HL-60 (cell line): ENCODE data around the gene ATP8A2.
"Not testable (repeated sequence)": the region's sequence is repeated elsewhere in the genome, so short reads cannot be mapped to it uniquely, and the experiment has no call there.

ENCODE experiments used
- DNase-seq, 2 experiments: peaks; one replicate each; pipeline ENCODE4 v3.0.0-alpha.2; 2010 to 2020; ENCODE audit warnings: low read depth in 1 of 2, low spot score in 1 of 2
- H3K27ac ChIP-seq: fragments of 250-450 bp; sonication (Bioruptor Pico); replicated peaks from 2 replicates; pipeline ENCODE4 v1.5.1; 2020; ENCODE audit warnings: mild to moderate bottlenecking, moderate library complexity
- H3K27me3 ChIP-seq: fragments of 250-450 bp; sonication (Bioruptor Pico); 2 replicates; pipeline ENCODE4 v1.5.1; 2021; ENCODE audit warnings: mild to moderate bottlenecking, moderate library complexity; ENCODE audit not compliant: insufficient read depth, poor library complexity, severe bottlenecking
- H3K4me3 ChIP-seq: replicated peaks from 2 replicates; pipeline ENCODE4 v1.5.1; 2011; ENCODE audit warnings: mild to moderate bottlenecking, control low read depth, low read length; ENCODE audit not compliant: insufficient read depth
- GABPA ChIP-seq: IDR thresholded peaks from 2 replicates; pipeline ENCODE4 v1.6.1; 2012; ENCODE audit warnings: low read depth
- POLR2AphosphoS5 ChIP-seq: IDR thresholded peaks from 2 replicates; pipeline ENCODE4 v1.6.1; 2012; ENCODE audit warnings: low read depth
- SPI1 ChIP-seq: IDR thresholded peaks from 2 replicates; pipeline ENCODE4 v1.6.1; 2012; ENCODE audit warnings: low read depth, mild to moderate bottlenecking, borderline replicate concordance
- TF ChIP-seq, protein P1 (sequence below): IDR thresholded peaks from one replicate; pipeline ENCODE4 v1.5.1; 2011; ENCODE audit warnings: low read length, control low read depth, inconsistent platforms; ENCODE audit not compliant: insufficient read depth
- TF ChIP-seq, protein P2 (sequence below): IDR thresholded peaks from 2 replicates; pipeline ENCODE4 v1.6.1; 2012; ENCODE audit warnings: low read depth; ENCODE audit not compliant: insufficient replicate concordance

ATP8A2 gene

DNA sequence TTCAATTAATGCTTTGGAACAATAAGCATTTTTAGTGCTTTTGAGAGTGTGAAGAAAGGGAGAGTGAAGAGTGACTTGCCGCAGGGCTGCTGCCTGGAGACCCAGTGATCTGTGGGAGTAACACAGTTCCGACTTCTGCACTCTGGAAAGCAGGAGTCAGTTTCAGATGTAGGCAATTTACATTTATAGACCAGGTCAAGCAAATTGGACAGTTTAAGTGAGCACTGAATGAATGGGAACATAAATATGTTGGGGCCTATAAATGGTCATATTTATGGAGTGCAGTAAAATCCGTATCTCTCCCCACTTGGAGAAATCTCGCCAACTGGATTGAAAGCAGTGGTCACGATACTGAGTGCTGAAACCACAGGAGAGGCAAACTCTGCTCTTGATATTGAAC lies 689.5 kb downstream of the ATP8A2 start:
- H3K27me3 ChIP-seq: no peaks in the 10 kb centered on the region
- no peak for DNase-seq
- H3K27ac ChIP-seq: no peak overlapping the region
- no peak overlapping the region for H3K4me3 ChIP-seq
- TF ChIP-seq, protein P1, sequence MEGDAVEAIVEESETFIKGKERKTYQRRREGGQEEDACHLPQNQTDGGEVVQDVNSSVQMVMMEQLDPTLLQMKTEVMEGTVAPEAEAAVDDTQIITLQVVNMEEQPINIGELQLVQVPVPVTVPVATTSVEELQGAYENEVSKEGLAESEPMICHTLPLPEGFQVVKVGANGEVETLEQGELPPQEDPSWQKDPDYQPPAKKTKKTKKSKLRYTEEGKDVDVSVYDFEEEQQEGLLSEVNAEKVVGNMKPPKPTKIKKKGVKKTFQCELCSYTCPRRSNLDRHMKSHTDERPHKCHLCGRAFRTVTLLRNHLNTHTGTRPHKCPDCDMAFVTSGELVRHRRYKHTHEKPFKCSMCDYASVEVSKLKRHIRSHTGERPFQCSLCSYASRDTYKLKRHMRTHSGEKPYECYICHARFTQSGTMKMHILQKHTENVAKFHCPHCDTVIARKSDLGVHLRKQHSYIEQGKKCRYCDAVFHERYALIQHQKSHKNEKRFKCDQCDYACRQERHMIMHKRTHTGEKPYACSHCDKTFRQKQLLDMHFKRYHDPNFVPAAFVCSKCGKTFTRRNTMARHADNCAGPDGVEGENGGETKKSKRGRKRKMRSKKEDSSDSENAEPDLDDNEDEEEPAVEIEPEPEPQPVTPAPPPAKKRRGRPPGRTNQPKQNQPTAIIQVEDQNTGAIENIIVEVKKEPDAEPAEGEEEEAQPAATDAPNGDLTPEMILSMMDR: no peak
- no peak for TF ChIP-seq POLR2AphosphoS5
- no peak for TF ChIP-seq GABPA
- TF ChIP-seq, protein P2, sequence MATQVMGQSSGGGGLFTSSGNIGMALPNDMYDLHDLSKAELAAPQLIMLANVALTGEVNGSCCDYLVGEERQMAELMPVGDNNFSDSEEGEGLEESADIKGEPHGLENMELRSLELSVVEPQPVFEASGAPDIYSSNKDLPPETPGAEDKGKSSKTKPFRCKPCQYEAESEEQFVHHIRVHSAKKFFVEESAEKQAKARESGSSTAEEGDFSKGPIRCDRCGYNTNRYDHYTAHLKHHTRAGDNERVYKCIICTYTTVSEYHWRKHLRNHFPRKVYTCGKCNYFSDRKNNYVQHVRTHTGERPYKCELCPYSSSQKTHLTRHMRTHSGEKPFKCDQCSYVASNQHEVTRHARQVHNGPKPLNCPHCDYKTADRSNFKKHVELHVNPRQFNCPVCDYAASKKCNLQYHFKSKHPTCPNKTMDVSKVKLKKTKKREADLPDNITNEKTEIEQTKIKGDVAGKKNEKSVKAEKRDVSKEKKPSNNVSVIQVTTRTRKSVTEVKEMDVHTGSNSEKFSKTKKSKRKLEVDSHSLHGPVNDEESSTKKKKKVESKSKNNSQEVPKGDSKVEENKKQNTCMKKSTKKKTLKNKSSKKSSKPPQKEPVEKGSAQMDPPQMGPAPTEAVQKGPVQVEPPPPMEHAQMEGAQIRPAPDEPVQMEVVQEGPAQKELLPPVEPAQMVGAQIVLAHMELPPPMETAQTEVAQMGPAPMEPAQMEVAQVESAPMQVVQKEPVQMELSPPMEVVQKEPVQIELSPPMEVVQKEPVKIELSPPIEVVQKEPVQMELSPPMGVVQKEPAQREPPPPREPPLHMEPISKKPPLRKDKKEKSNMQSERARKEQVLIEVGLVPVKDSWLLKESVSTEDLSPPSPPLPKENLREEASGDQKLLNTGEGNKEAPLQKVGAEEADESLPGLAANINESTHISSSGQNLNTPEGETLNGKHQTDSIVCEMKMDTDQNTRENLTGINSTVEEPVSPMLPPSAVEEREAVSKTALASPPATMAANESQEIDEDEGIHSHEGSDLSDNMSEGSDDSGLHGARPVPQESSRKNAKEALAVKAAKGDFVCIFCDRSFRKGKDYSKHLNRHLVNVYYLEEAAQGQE: no peak
- TF ChIP-seq SPI1: no peak

DNA sequence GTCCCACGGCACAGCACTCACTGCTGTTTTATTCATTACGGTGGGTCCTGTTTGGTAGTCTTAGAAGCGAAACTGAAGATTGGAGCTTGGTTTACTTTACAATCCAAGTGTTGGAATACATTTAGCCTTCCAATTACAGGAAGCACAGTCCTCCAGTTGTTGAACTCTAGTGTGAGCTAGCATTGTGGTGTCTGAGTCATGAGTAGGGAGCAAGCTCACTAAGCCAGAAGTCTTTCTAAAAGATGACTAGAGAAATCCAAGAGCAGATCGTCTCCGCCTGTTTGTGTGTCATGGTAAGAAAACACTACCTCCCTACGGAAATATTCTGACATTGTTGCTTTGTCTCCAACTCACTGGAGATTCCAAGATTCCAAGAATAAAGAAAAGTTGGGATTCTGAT lies 690.2 kb downstream of the ATP8A2 start:
- TF ChIP-seq GABPA: no peak
- TF ChIP-seq, protein P1: no peak
- TF ChIP-seq, protein P2: no peak
- TF ChIP-seq SPI1: no peak
- no peak for TF ChIP-seq POLR2AphosphoS5

DNA sequence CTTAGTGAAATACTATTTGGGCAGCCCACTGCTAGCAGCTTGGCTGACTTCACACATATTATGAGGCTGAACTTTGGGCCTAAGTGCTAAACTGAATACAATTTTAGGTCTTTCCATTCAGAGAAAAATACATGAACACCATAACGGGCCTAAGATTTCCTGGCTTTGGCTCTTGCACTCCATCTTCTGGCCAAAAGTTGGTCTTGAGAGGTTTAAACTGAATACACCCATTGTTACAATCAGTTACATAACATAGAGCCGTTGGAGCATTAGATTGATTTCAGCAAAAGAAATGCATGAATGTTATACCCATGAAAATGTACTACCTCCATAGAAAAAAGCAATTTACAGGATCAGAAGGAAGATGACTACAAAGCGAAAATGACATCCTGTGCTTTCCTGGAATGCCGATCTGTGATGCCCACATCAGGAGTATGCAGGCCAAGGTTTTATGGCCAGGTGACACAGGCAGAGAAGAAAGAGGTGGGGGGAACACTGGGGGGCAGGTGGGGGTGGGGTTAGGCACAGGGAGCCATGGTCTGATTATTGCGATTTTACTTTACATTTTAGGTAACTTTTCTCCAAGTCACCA lies 691.2 kb downstream of the ATP8A2 start:
- Histone ChIP-seq H3K27ac (no peak overlapping the region), H3K27me3 (no peaks in the 10 kb centered on the region), H3K4me3 (no peak overlapping the region)
- DNase-seq: peak; percentile 23 to 50
- TF ChIP-seq, protein P2: no peak
- no peak for TF ChIP-seq POLR2AphosphoS5
- TF ChIP-seq GABPA: no peak
- TF ChIP-seq SPI1: no peak
- TF ChIP-seq, protein P1: peak; percentile 43

More for the DNA sequence above, 690.2 kb downstream of the ATP8A2 start:
- Histone ChIP-seq H3K27me3 (no peaks in the 10 kb centered on the region), H3K4me3 (no peak overlapping the region), H3K27ac (no peak overlapping the region)
- DNase-seq: no peak

DNA sequence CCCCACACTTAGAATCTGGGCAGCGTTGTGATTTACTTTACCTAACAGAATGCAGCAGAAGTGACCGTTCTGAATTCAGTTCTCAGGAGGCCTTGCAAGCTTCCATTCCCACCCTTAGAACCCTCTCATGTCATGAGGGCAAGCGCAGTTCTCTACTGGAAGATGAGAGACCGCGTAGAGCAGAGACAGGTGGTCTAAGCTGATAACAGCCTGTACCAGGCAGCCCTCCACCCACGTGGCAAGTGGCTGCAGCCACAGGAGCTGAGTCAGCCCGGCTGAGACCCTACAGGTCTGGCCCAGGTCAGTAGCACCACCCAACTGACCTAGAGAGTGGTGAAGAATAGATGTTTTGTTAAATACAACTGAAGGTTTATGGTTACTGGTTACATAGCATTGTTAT lies 694.7 kb downstream of the ATP8A2 start:
- H3K4me3 ChIP-seq, H3K27ac ChIP-seq, H3K27me3 ChIP-seq, DNase-seq: not testable (repeated sequence)
